CD14-positive monocyte (primary cell): ENCODE results near the gene MYO3B. TPM values are rescaled to one million over a fixed set of nuclear protein-coding genes. Genes with fewer than 3 reads are reported as not detected.

Experiments
- DNase-seq, 3 donors: peaks; one replicate each; pipeline ENCODE4 v3.0.0-alpha.2; 2011 to 2022
- H2AFZ ChIP-seq: 2 replicates; pipeline ENCODE4 v1.6.0; 2012; ENCODE audit warnings: mild to moderate bottlenecking, low read depth, low read length, inconsistent platforms; ENCODE audit not compliant: insufficient read depth, poor library complexity, severe bottlenecking
- H3K27ac ChIP-seq, 2 donors: 1 replicate in 1 of 2; 2 replicates in 1 of 2; pipeline ENCODE4 v1.5.1; 2012 to 2013; ENCODE audit warnings: low read length in 2 of 2, control low read depth in 1 of 2, inconsistent platforms in 1 of 2, low read depth in 1 of 2, mild to moderate bottlenecking in 1 of 2
- H3K27me3 ChIP-seq, 2 donors: one replicate each; pipeline versions ENCODE4 v1.6.0 to v1.6.1; 2011 to 2013; ENCODE audit warnings: low read length in 2 of 2; ENCODE audit not compliant: control insufficient read depth in 2 of 2, insufficient read depth in 2 of 2
- H3K36me3 ChIP-seq, 2 donors: replicated peaks in 1 of 2; 1 replicate in 1 of 2; 2 replicates in 1 of 2; pipeline versions ENCODE4 v1.5.1 to v1.6.1; 2012 to 2013; ENCODE audit warnings: low read length in 2 of 2, control low read depth in 1 of 2, inconsistent platforms in 1 of 2, mild to moderate bottlenecking in 1 of 2; ENCODE audit not compliant: insufficient read depth in 2 of 2, control insufficient read depth in 1 of 2
- H3K4me1 ChIP-seq, 2 donors: 1 replicate in 1 of 2; 2 replicates in 1 of 2; pipeline versions ENCODE4 v1.5.1 to v1.6.1; 2012 to 2013; ENCODE audit warnings: low read length in 2 of 2, control low read depth in 1 of 2, inconsistent platforms in 1 of 2, mild to moderate bottlenecking in 1 of 2, moderate library complexity in 1 of 2; ENCODE audit not compliant: insufficient read depth in 2 of 2, control insufficient read depth in 1 of 2
- H3K4me2 ChIP-seq: replicated peaks from 2 replicates; pipeline ENCODE3; 2012; ENCODE audit warnings: low read length, moderate library complexity, mild to moderate bottlenecking; ENCODE audit not compliant: poor library complexity, severe bottlenecking; ENCODE audit errors: extremely low read depth
- H3K4me3 ChIP-seq, 3 experiments: fragments of 200-600 bp in 1 of 3; sonication (generic) in 1 of 3; replicated peaks in 1 of 3; 1 replicate in 2 of 3; 2 replicates in 1 of 3; pipeline ENCODE4 v1.5.1; 2011 to 2013; ENCODE audit warnings: low read length in 3 of 3, mild to moderate bottlenecking in 3 of 3, control low read depth in 2 of 3, low read depth in 2 of 3, inconsistent platforms in 1 of 3, moderate library complexity in 1 of 3
- H3K79me2 ChIP-seq: 2 replicates; pipeline ENCODE4 v1.6.0; 2012; ENCODE audit warnings: mild to moderate bottlenecking, control low read depth, inconsistent platforms, low read length, moderate library complexity; ENCODE audit not compliant: insufficient read depth
- H3K9ac ChIP-seq: 2 replicates; pipeline ENCODE4 v1.6.0; 2017; ENCODE audit warnings: low read length, mild to moderate bottlenecking; ENCODE audit not compliant: insufficient read depth, poor library complexity, severe bottlenecking
- H3K9me3 ChIP-seq, 2 donors: replicated peaks in 1 of 2; 1 replicate in 1 of 2; 2 replicates in 1 of 2; pipeline versions ENCODE4 v1.5.1 to v1.6.1; 2012 to 2013; ENCODE audit warnings: low read length in 2 of 2, control low read depth in 1 of 2; ENCODE audit not compliant: control insufficient read depth in 1 of 2, insufficient read depth in 1 of 2
- H4K20me1 ChIP-seq: 2 replicates; pipeline ENCODE4 v1.6.0; 2012; ENCODE audit warnings: mild to moderate bottlenecking, low read length, control low read depth, moderate library complexity; ENCODE audit not compliant: insufficient read depth
- H3K27ac Mint-ChIP-seq, 7 donors: one replicate each; pipeline ENCODE4 v1.8.0; 2020; ENCODE audit warnings: mild to moderate bottlenecking in 7 of 7, mixed read lengths in 7 of 7, moderate library complexity in 6 of 7, inconsistent platforms in 2 of 7
- H3K27me3 Mint-ChIP-seq, 3 donors: one replicate each; pipeline ENCODE4 v1.8.0; 2021 to 2022; ENCODE audit warnings: low read depth in 3 of 3, mild to moderate bottlenecking in 3 of 3, mixed read lengths in 3 of 3, moderate library complexity in 3 of 3, inconsistent platforms in 1 of 3
- H3K36me3 Mint-ChIP-seq, 2 donors: one replicate each; pipeline ENCODE4 v1.8.0; 2020; ENCODE audit warnings: mixed read lengths in 2 of 2, inconsistent platforms in 1 of 2, mild to moderate bottlenecking in 1 of 2
- H3K4me1 Mint-ChIP-seq: one replicate; pipeline ENCODE4 v1.8.0; 2020; ENCODE audit warnings: mild to moderate bottlenecking, mixed read lengths
- H3K4me3 Mint-ChIP-seq, 2 donors: one replicate each; pipeline ENCODE4 v1.8.0; 2020; ENCODE audit warnings: mild to moderate bottlenecking in 2 of 2, mixed read lengths in 2 of 2, moderate library complexity in 1 of 2
- H3K9me3 Mint-ChIP-seq, 7 donors: one replicate each; pipeline ENCODE4 v1.8.0; 2020 to 2022; ENCODE audit warnings: mixed read lengths in 7 of 7, mild to moderate bottlenecking in 6 of 7, moderate library complexity in 6 of 7, inconsistent platforms in 2 of 7
- CTCF ChIP-seq: fragments of 200-600 bp; IDR thresholded peaks from one replicate; pipeline ENCODE4 v1.8.0; 2022; ENCODE audit warnings: antibody characterized with exemption, mild to moderate bottlenecking
- WGBS: methylation state at CpG from one replicate; pipeline ENCODE4 v1.1.5; 2013; ENCODE audit warnings: missing lambda C conversion rate; ENCODE audit not compliant: insufficient coverage; 5-methylcytosine and 5-hydroxymethylcytosine counted together
- intact Hi-C, 2 donors: fragments of 100-400 bp; cut with micrococcal nuclease; formaldehyde crosslinking; loops; one replicate each; pipeline versions ENCODE4 v1.15.0 to v1.15.1; 2023
- polyA plus RNA-seq, 3 donors: library from polyadenylated mRNA; depleted of rRNA in 1 of 3; unstranded in 2 of 3; stranded (reverse) in 1 of 3; fragments of 300-500 nt in 2 of 3; fragments of >200 nt in 1 of 3; fragmentation: Illumina TruSeq in 2 of 3; gene quantifications; 1 replicate in 2 of 3; 2 replicates in 1 of 3; pipeline ENCODE4 v1.2.3, GENCODE V29; 2012 to 2021

Gene MYO3B
- polyA plus RNA-seq, 3 donors = not detected

- no peak overlapping the region for H3K4me3 ChIP-seq
- intact Hi-C loops = no loop called here
- H3K9me3 Mint-ChIP-seq = no peaks in the 10 kb centered on the region
- H3K27ac ChIP-seq = no peak overlapping the region
- H3K27me3 Mint-ChIP-seq = peaks cover 3 to 6% (median 6%) of the 10 kb centered on the region in 3 donors
- no peak for TF ChIP-seq CTCF
- no peak overlapping the region for H3K27ac Mint-ChIP-seq
- H3K4me1 ChIP-seq = no peaks in the 10 kb centered on the region
- no peaks in the 10 kb centered on the region for H4K20me1 ChIP-seq
- no peaks in the 10 kb centered on the region for H3K36me3 Mint-ChIP-seq
- DNase-seq = no peak
- H3K4me1 Mint-ChIP-seq = no peaks in the 10 kb centered on the region
- H3K27me3 ChIP-seq = no peaks in the 10 kb centered on the region
- H3K36me3 ChIP-seq = no peaks in the 10 kb centered on the region
- no peak overlapping the region for H3K4me2 ChIP-seq
- no peak overlapping the region for H3K9ac ChIP-seq
- no peak overlapping the region for H2AFZ ChIP-seq
- WGBS = 100% methylated on average over 1 of the region's 1 CpG
- no peaks in the 10 kb centered on the region for H3K9me3 ChIP-seq
- no peaks in the 10 kb centered on the region for H3K79me2 ChIP-seq
- no peak overlapping the region for H3K4me3 Mint-ChIP-seq
Observed at GRCh38 chr2:170201275-170201674, 23.3 kb downstream of the MYO3B start.

DNA sequence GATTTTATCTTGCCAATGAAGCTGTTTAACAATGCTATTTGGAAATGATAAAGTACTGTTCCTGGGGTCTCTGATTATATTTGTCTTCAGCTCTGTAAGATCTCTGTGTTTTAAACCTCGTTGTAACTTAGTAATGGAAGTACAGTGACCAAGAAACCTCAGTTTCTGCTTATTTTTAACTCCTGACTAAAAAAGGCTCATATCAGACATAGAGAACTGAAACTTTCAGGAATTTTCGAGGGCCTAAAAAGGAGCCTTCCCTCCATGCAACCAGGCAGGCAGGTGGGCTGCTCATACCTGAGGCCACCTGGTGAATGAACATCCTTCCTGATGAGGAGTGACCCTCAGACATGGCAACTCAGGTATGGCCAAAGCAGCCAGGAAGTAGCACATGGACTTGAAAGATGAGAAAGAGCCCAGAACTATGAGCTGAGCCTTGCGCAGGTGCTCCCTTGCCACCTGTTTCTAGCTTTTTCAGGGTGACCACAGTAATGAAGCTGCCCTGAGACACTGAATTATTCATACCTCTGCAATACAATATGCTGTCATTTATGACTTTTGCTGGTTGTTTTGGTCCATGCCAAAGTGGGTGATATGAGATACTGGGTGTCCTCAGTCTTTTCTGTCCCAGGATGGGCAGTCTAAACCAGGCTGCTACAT lies 23.9 kb downstream of the MYO3B start:
- Histone ChIP-seq H3K9ac (no peak overlapping the region), H3K27me3 (no peaks in the 10 kb centered on the region), H3K4me1 (no peaks in the 10 kb centered on the region), H3K9me3 (no peaks in the 10 kb centered on the region), H3K4me2 (no peak overlapping the region), H4K20me1 (no peaks in the 10 kb centered on the region), H3K4me3 (no peak overlapping the region), H3K36me3 (no peaks in the 10 kb centered on the region), H3K27ac (no peak overlapping the region), H3K79me2 (no peaks in the 10 kb centered on the region), H2AFZ (no peak overlapping the region)
- WGBS = 100% methylated on average over 1 of the region's 3 CpGs
- Mint-ChIP-seq H3K9me3 (peaks cover 0 to 1% (median 0%) of the 10 kb centered on the region in 7 donors), H3K4me3 (no peak overlapping the region), H3K27ac (no peak overlapping the region), H3K36me3 (no peaks in the 10 kb centered on the region), H3K27me3 (peaks cover 3 to 6% (median 5%) of the 10 kb centered on the region in 3 donors), H3K4me1 (no peaks in the 10 kb centered on the region)
- intact Hi-C loops = no loop called here
- TF ChIP-seq CTCF = no peak
- DNase-seq = no peak
